Endothelial cell of umbilical vein (primary cell): ENCODE results near the gene PAX5.

ENCODE experiments used
- EZH2 ChIP-seq: IDR thresholded peaks from 2 replicates; pipeline ENCODE4 v1.6.1; 2012; ENCODE audit warnings: borderline replicate concordance, low read depth, mild to moderate bottlenecking, moderate library complexity, low read length, inconsistent platforms; ENCODE audit not compliant: severe bottlenecking
- GATA2 ChIP-seq: IDR thresholded peaks from 2 replicates; pipeline ENCODE4 v1.7.0; 2011; ENCODE audit warnings: low read depth, mild to moderate bottlenecking, moderate library complexity, mixed read lengths, low read length; ENCODE audit not compliant: insufficient read length, insufficient read depth
- JUN ChIP-seq: IDR thresholded peaks from 2 replicates; pipeline ENCODE4 v1.6.1; 2011; ENCODE audit warnings: borderline replicate concordance, low read depth; ENCODE audit not compliant: insufficient read length, insufficient read depth
- MAX ChIP-seq: IDR thresholded peaks from 2 replicates; pipeline ENCODE4 v1.6.1; 2011; ENCODE audit not compliant: insufficient read depth, insufficient read length
- MYC ChIP-seq: IDR thresholded peaks from one replicate; pipeline ENCODE4 v1.6.1; 2011; ENCODE audit warnings: mild to moderate bottlenecking, low read depth, low read length
- POLR2A ChIP-seq: IDR thresholded peaks from 2 replicates; pipeline ENCODE4 v1.6.1; 2012; ENCODE audit warnings: low read depth, mild to moderate bottlenecking, control low read depth, low read length
- POLR2AphosphoS5 ChIP-seq: IDR thresholded peaks from 2 replicates; pipeline ENCODE4 v1.6.1; 2012; ENCODE audit warnings: low read depth, mild to moderate bottlenecking, control low read depth, low read length, moderate library complexity; ENCODE audit not compliant: insufficient read depth
- TF ChIP-seq, protein P1 (sequence below), 2 donors: IDR thresholded peaks; 1 replicate in 1 of 2; 2 replicates in 1 of 2; pipeline ENCODE4 v1.5.1; 2011; ENCODE audit warnings: low read length in 2 of 2, mild to moderate bottlenecking in 2 of 2, moderate library complexity in 2 of 2, control low read depth in 1 of 2, inconsistent platforms in 1 of 2, low read depth in 1 of 2; ENCODE audit not compliant: insufficient read depth in 1 of 2; ENCODE audit errors: extremely low read depth in 1 of 2

DNA sequence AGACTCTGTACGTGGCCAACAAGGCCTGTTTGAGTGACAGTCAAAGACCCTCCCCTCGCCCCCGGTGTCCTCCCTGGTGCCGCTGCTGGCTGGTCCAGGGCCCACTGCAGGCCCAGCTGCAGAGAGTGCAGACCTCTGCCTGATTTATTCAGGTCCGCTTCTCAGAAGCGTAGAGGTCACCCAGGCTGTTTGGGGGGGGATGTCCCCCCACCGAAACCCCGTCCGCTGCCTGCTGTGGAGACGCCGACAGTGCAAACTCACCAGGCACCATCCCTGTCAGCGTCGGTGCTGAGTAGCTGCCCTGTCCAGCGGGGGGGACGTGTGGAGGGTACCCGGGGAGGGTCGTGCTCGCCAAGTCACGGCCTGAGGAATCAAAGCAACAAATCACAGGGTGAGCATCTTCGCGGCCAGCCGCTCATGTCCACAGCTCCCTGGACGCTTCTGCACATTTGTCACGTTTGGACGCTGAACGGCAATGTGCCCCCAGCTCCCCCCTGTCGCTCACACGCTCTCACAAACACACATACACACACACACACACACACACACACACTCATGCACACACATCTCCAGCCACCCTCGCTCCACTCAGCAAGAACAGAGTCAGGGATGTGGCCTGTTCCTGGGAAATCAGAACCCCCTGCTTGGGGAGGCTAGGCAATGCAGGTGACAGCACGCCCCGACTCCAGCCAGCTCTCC, 152.2 kb downstream of the PAX5 start:
- TF ChIP-seq, protein P1, sequence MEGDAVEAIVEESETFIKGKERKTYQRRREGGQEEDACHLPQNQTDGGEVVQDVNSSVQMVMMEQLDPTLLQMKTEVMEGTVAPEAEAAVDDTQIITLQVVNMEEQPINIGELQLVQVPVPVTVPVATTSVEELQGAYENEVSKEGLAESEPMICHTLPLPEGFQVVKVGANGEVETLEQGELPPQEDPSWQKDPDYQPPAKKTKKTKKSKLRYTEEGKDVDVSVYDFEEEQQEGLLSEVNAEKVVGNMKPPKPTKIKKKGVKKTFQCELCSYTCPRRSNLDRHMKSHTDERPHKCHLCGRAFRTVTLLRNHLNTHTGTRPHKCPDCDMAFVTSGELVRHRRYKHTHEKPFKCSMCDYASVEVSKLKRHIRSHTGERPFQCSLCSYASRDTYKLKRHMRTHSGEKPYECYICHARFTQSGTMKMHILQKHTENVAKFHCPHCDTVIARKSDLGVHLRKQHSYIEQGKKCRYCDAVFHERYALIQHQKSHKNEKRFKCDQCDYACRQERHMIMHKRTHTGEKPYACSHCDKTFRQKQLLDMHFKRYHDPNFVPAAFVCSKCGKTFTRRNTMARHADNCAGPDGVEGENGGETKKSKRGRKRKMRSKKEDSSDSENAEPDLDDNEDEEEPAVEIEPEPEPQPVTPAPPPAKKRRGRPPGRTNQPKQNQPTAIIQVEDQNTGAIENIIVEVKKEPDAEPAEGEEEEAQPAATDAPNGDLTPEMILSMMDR (IDR thresholded peaks at IDR 0.05; ENCODE audit: extremely low read depth in 1 of 2, insufficient read depth in 1 of 2, low read depth in 1 of 2, low read length in 2 of 2) = no peak
- TF ChIP-seq JUN (no peak), EZH2 (no peak), POLR2A (no peak), MAX (no peak), POLR2AphosphoS5 (no peak), MYC (no peak), GATA2 (no peak)
